ENCODE data around the gene C2CD3.

C2CD3 gene

DNA sequence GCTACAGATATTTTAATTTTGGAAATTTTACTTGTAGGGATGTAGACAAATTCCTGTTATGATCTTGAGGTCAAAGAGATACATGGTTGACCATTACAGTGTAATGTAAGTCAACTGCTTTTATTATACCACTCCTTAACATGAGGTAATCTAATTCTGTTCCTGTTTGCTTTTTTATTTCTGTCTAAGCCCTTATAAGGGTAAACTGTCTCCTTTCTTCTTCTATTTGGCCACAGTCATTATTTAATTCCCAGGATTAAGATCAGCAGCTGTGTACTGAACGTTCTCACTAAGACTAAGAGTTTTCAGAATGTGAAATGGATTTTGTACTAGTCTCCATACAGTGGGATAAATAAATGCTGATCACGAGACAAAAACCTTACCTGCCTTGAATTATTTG lies 32.8 kb downstream of the C2CD3 start:
- H3K9ac ChIP-seq (ENCODE audit: low read length): no peak overlapping the region
- H3K36me3 ChIP-seq (replicated peaks; ENCODE audit: low read depth, low read length): peaks cover 37% of the 10 kb centered on the region
- no peak overlapping the region for H3K4me3 ChIP-seq (ENCODE audit: low read length)
- TF ChIP-seq, protein P1, sequence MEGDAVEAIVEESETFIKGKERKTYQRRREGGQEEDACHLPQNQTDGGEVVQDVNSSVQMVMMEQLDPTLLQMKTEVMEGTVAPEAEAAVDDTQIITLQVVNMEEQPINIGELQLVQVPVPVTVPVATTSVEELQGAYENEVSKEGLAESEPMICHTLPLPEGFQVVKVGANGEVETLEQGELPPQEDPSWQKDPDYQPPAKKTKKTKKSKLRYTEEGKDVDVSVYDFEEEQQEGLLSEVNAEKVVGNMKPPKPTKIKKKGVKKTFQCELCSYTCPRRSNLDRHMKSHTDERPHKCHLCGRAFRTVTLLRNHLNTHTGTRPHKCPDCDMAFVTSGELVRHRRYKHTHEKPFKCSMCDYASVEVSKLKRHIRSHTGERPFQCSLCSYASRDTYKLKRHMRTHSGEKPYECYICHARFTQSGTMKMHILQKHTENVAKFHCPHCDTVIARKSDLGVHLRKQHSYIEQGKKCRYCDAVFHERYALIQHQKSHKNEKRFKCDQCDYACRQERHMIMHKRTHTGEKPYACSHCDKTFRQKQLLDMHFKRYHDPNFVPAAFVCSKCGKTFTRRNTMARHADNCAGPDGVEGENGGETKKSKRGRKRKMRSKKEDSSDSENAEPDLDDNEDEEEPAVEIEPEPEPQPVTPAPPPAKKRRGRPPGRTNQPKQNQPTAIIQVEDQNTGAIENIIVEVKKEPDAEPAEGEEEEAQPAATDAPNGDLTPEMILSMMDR (IDR thresholded peaks at IDR 0.05; ENCODE audit: low read depth, low read length): no peak
- no peak for TF ChIP-seq EZH2phosphoT487 (IDR thresholded peaks at IDR 0.05; ENCODE audit: low read depth)
- no peaks in the 10 kb centered on the region for H3K9me3 ChIP-seq (ENCODE audit: insufficient read depth, low read length)
- no peaks in the 10 kb centered on the region for H3K27me3 ChIP-seq (ENCODE audit: low read depth, low read length)
- H4K20me1 ChIP-seq (ENCODE audit: insufficient read depth, low read length): no peaks in the 10 kb centered on the region
- no peak overlapping the region for H2AFZ ChIP-seq (ENCODE audit: low read depth, low read length)
- no peak overlapping the region for H3K27ac ChIP-seq (ENCODE audit: low read length)
- H3K79me2 ChIP-seq (ENCODE audit: low read length): no peaks in the 10 kb centered on the region
- H3K4me1 ChIP-seq (ENCODE audit: low read length): no peaks in the 10 kb centered on the region
- no peak overlapping the region for H3K4me2 ChIP-seq (ENCODE audit: low read length)

- TF ChIP-seq EZH2phosphoT487 (IDR thresholded peaks at IDR 0.05; ENCODE audit: low read depth): no peak
- TF ChIP-seq, protein P1 (IDR thresholded peaks at IDR 0.05; ENCODE audit: low read depth, low read length): no peak
- no peak overlapping the region for H3K4me3 ChIP-seq (ENCODE audit: low read length)
- H3K27me3 ChIP-seq (ENCODE audit: low read depth, low read length): no peaks in the 10 kb centered on the region
- no peak overlapping the region for H3K9ac ChIP-seq (ENCODE audit: low read length)
- no peak overlapping the region for H2AFZ ChIP-seq (ENCODE audit: low read depth, low read length)
- H4K20me1 ChIP-seq (ENCODE audit: insufficient read depth, low read length): no peaks in the 10 kb centered on the region
- no peak overlapping the region for H3K27ac ChIP-seq (ENCODE audit: low read length)
- no peak overlapping the region for H3K4me2 ChIP-seq (ENCODE audit: low read length)
- H3K4me1 ChIP-seq (ENCODE audit: low read length): no peaks in the 10 kb centered on the region
- H3K36me3 ChIP-seq (replicated peaks; ENCODE audit: low read depth, low read length): peaks cover 54% of the 10 kb centered on the region
- H3K79me2 ChIP-seq (ENCODE audit: low read length): no peaks in the 10 kb centered on the region
- no peaks in the 10 kb centered on the region for H3K9me3 ChIP-seq (ENCODE audit: insufficient read depth, low read length)
Measured at GRCh38 chr11:74135127-74135840, 35.5 kb downstream of the C2CD3 start.

- Histone ChIP-seq H2AFZ (ENCODE audit: low read depth, low read length) (no peak overlapping the region), H3K4me2 (ENCODE audit: low read length) (no peak overlapping the region), H3K36me3 (replicated peaks; ENCODE audit: low read depth, low read length) (peaks cover 56% of the 10 kb centered on the region), H3K4me1 (ENCODE audit: low read length) (no peaks in the 10 kb centered on the region), H3K9ac (ENCODE audit: low read length) (no peak overlapping the region), H3K4me3 (ENCODE audit: low read length) (no peak overlapping the region), H3K27ac (ENCODE audit: low read length) (no peak overlapping the region), H3K79me2 (ENCODE audit: low read length) (no peaks in the 10 kb centered on the region), H4K20me1 (ENCODE audit: insufficient read depth, low read length) (no peaks in the 10 kb centered on the region), H3K27me3 (ENCODE audit: low read depth, low read length) (no peaks in the 10 kb centered on the region), H3K9me3 (ENCODE audit: insufficient read depth, low read length) (no peaks in the 10 kb centered on the region)
- TF ChIP-seq, protein P1 (IDR thresholded peaks at IDR 0.05; ENCODE audit: low read depth, low read length): no peak
- TF ChIP-seq EZH2phosphoT487 (IDR thresholded peaks at IDR 0.05; ENCODE audit: low read depth): no peak
Measured at GRCh38 chr11:74134661-74135060, 36.1 kb downstream of the C2CD3 start.

DNA sequence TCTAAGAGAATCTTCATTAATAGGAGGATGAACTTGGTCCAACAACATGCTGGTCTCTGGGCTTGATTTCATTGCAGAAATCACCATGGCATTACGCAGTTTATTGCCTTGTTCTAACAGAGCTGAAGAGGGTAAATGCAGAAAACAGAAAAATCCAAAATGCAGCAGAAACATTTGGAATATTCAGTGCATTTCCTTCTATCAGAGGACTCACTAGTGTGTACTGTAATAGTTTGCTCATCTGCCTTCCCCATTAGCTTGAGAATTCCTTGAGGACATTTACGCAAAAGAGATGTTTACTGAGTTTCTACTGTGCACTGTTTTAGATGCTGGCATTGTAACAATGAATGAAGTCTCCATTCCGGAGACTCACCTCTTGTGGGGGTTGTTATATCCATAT lies 37.4 kb downstream of the C2CD3 start:
- Histone ChIP-seq H3K4me3 (ENCODE audit: low read length) (no peak overlapping the region), H3K4me1 (ENCODE audit: low read length) (no peaks in the 10 kb centered on the region), H3K27ac (ENCODE audit: low read length) (no peak overlapping the region), H3K27me3 (ENCODE audit: low read depth, low read length) (no peaks in the 10 kb centered on the region), H4K20me1 (ENCODE audit: insufficient read depth, low read length) (no peaks in the 10 kb centered on the region), H3K9ac (ENCODE audit: low read length) (no peak overlapping the region), H3K36me3 (replicated peaks; ENCODE audit: low read depth, low read length) (peaks cover 47% of the 10 kb centered on the region), H3K79me2 (ENCODE audit: low read length) (no peaks in the 10 kb centered on the region), H3K4me2 (ENCODE audit: low read length) (no peak overlapping the region), H2AFZ (ENCODE audit: low read depth, low read length) (no peak overlapping the region), H3K9me3 (ENCODE audit: insufficient read depth, low read length) (no peaks in the 10 kb centered on the region)
- TF ChIP-seq, protein P1 (IDR thresholded peaks at IDR 0.05; ENCODE audit: low read depth, low read length): no peak
- no peak for TF ChIP-seq EZH2phosphoT487 (IDR thresholded peaks at IDR 0.05; ENCODE audit: low read depth)
